ENCODE measurements around the gene MS4A14.

- no peak for TF ChIP-seq CTCF (IDR thresholded peaks at IDR 0.05)
- TF ChIP-seq POLR2AphosphoS5 (IDR thresholded peaks at IDR 0.05): no peak
- no peak for TF ChIP-seq POLR2A (IDR thresholded peaks at IDR 0.05)
Observed at GRCh38 chr11:60394666-60395380, 1.4 kb upstream of the MS4A14 start.

Measured in stomach (tissue), 4 donors.